Fibroblast of villous mesenchyme (primary cell): ENCODE data around the gene GOLM1. TPM values are rescaled to one million over a fixed set of nuclear protein-coding genes. Genes with fewer than 3 reads are reported as not detected.
A peak's percentile ranks its signal among the peaks of the same experiment; 100 is the strongest.

Source experiments
- DNase-seq: peaks from one replicate; pipeline ENCODE4 v3.0.0-alpha.2; 2010; ENCODE audit warnings: low read depth
- H3K4me3 ChIP-seq: 2 replicates; pipeline ENCODE4 v1.5.1; 2011; ENCODE audit warnings: low read depth, mild to moderate bottlenecking, low read length
- total RNA-seq: library from RNA; depleted of rRNA; stranded (reverse); fragments of >200 nt; gene quantifications from 2 replicates; pipeline ENCODE4 v1.2.3, GENCODE V29; 2012
- TF ChIP-seq, protein P1 (sequence below): IDR thresholded peaks from 2 replicates; pipeline ENCODE4 v1.5.1; 2012; ENCODE audit warnings: low read depth, mild to moderate bottlenecking, low read length; ENCODE audit not compliant: insufficient read depth

Gene GOLM1
- total RNA-seq, 1 donor: 34.1 TPM

DNA sequence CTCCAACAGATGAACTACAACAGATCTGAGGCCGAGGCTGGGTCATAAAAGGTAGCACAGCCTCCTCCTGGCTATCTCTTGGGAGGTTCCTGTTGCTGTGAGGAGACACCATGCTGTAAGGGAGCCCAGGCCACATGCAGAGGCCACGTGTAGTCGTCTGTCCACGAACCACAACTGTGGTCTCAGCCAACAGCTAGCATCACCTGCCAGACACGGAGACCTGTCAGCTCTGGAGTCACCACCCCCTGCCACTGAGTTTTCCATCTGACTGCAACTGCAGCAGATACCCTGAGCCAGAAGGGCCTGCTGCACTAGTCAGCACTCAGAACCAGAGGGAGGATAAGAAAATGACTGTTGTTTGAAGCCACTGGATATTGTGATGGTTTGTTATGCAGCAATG, 12.7 kb upstream of the GOLM1 start:
- TF ChIP-seq, protein P1, sequence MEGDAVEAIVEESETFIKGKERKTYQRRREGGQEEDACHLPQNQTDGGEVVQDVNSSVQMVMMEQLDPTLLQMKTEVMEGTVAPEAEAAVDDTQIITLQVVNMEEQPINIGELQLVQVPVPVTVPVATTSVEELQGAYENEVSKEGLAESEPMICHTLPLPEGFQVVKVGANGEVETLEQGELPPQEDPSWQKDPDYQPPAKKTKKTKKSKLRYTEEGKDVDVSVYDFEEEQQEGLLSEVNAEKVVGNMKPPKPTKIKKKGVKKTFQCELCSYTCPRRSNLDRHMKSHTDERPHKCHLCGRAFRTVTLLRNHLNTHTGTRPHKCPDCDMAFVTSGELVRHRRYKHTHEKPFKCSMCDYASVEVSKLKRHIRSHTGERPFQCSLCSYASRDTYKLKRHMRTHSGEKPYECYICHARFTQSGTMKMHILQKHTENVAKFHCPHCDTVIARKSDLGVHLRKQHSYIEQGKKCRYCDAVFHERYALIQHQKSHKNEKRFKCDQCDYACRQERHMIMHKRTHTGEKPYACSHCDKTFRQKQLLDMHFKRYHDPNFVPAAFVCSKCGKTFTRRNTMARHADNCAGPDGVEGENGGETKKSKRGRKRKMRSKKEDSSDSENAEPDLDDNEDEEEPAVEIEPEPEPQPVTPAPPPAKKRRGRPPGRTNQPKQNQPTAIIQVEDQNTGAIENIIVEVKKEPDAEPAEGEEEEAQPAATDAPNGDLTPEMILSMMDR: no peak
- H3K4me3 ChIP-seq: no peak overlapping the region
- no peak for DNase-seq

DNA sequence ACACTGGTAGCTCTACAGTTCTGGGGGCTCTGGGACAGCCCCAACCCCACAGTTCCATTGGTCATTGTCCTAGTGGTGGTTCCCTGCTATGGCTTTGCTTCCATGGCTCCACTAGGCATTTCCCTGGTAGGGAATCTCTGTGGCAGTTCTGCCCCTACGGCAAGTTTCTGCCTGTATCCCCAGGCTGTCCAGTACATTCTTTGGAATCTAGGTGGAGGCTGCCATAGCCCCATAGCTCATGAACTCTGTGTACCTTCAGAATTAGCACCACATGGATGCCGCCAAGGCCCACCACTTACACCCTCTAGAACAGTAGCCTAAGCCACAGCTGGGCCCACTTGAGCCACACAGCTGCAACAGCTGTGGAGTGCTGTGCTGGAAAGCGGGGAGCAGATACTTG, 3.3 kb upstream of the GOLM1 start:
- no peak overlapping the region for H3K4me3 ChIP-seq
- TF ChIP-seq, protein P1: no peak
- DNase-seq: no peak

DNA sequence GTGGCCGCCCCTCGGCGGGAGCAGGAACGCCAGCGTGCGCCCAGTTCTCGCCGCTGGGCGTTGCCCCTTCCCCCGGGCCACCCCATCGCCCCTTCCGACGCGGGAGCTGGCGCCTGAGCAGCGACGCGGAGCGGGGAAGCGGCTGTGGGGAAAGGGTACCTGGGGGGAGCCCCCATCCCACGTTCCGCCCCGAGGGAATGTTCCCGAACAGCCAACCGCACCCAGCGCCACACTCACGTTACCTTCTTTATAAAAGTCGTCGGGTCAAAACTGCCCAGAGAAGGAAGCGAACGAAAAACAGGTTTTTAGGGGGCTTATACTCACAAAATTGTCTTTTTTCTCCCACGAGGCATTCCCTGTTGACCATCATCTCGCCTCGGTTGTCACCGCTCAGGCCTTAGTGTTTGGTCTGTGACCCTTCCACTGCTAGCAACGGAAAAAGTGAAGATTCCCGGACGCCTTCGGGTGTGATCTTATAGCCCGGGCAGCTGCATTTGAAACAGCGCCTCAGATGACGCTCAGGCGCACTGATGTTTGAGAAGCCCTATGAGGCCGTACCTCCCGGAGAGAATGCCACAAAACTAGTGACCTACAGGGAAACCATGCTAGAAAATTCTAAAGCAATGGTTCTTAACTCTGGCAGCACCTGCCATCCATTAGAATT, 475 bp upstream of the GOLM1 start:
- peak overlapping the region; percentile 70 for H3K4me3 ChIP-seq
- DNase-seq: peak; percentile 65
- TF ChIP-seq, protein P1: no peak

DNA sequence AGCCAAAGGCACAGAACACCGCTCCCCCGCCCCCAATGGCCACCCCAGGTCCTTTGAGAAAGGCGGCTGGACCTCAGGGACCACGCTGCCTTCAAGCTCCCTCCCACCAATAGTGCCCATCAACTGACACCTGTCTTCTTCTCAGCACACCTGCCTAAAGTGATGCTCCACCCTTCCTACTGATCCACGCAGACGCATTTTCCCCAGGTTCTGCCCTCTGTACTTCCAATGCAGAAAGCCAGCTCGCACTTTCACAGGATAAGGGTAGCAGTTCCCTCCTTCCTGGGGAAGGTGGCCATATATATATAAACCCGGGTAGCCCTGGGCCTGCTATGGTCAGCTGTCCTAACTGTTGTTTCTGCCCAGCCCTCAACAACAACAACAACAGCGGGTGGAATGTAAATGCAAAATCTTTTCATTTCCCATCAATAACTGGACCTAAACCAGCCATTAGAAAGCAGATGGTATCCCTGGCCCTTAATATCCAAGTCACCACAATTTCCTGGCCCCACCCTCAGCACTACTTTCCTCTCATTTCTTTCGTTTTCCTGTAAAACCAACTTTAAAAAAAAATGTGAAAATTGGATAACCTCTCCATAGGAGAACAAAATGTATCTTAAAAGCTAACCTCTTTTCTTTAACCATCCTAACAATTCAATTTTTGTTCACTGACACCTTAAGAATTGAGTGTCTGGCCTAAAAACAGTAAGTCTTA, 1.7 kb downstream of the GOLM1 start:
- peak overlapping the region; percentile 80 for H3K4me3 ChIP-seq
- TF ChIP-seq, protein P1: no peak
- no peak for DNase-seq

DNA sequence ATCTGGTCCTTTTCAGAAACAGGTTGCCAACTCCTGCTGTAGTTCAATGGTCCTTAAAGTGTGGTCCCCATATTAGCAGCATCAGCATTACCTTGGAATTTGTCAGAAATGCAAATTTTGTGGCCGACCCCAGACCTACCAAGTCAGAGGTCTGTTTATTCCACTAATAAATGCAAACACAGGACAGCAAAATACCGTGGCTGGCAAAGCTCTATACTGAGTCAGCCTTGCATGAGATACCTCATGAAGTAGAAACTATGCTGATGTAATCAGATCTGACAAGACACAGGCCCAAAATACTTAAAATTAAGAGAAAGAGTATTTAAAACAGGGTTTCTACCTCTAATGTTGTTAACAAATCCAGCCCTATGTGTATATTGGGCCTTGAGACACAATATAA, 3.0 kb downstream of the GOLM1 start:
- no peak overlapping the region for H3K4me3 ChIP-seq
- peak; percentile 67 for DNase-seq
- TF ChIP-seq, protein P1: no peak

DNA sequence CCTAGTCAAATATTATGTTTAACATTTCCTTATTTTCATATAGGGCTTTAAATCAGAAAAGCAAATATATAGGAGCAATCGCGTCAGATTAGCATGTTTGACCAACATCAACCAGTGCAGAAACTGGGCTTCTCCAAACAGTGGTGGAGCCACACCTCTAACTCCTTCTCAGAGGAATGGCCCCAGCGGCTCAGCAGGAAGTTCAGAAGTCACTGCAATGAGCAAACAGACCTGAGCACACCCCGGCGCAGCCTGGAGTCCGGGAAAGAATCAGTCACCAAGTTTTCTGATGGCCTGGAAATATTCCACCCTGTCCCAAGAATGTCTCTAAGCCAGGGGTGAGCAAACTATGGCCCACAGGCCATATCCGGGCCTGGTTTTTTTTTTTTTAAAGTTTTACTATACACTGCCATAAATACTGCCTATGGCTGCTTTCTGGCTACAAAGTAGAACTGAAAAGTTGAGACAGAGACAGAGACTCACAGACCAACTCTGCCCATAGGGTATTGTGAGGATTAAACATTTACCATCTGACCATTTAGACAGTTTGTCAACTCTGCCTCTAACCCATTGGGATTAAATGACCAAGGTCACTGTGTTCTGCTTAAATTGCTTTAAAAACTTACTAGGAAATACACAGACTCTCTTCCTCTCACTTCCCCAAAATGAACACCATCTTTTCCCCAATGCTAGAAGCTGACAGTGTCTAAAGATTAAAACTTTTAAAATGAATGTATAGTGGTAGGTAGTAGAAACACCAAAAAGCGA, 5.4 kb downstream of the GOLM1 start:
- TF ChIP-seq, protein P1: no peak
- DNase-seq: peak; percentile 21
- H3K4me3 ChIP-seq: no peak overlapping the region
